Activated effector memory CD4-positive, alpha-beta T cell treated with Interleukin-2 at 50 U/mL for 16 hours (primary cell): ENCODE data around the gene STUM.
"Not testable (repeated sequence)": the region's sequence is repeated elsewhere in the genome, so short reads cannot be mapped to it uniquely, and the experiment has no call there.

Source experiments
- DNase-seq: peaks from one replicate; pipeline ENCODE4 v3.0.0-alpha.2; 2020

Gene STUM

GRCh38 chr1:226606311-226607267 is 58.0 kb downstream of the STUM start:
- DNase-seq = no peak

DNA sequence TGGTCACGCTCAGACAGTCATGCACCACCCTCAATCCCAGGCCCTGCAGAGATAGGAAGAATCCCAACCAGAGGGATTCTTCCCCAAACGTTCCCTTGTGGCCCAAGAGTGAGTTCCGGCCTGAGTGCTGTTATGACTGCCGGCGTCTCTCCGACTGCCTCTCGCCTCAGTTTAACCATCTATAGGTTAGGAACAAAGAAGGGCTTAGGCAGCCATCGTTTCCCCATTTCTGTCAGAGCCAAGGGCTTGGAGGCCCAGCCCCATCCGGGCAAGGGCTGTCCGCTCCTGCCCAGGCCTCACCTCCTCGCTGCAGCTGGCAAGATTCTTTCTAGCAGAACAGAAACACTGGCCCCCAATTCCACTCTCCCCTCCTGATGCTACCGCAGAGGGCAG is 58.7 kb downstream of the STUM start:
- DNase-seq = no peak

- no peak for DNase-seq
These were observed 59.3 kb downstream of the STUM start for GRCh38 chr1:226607821-226608220.

DNA sequence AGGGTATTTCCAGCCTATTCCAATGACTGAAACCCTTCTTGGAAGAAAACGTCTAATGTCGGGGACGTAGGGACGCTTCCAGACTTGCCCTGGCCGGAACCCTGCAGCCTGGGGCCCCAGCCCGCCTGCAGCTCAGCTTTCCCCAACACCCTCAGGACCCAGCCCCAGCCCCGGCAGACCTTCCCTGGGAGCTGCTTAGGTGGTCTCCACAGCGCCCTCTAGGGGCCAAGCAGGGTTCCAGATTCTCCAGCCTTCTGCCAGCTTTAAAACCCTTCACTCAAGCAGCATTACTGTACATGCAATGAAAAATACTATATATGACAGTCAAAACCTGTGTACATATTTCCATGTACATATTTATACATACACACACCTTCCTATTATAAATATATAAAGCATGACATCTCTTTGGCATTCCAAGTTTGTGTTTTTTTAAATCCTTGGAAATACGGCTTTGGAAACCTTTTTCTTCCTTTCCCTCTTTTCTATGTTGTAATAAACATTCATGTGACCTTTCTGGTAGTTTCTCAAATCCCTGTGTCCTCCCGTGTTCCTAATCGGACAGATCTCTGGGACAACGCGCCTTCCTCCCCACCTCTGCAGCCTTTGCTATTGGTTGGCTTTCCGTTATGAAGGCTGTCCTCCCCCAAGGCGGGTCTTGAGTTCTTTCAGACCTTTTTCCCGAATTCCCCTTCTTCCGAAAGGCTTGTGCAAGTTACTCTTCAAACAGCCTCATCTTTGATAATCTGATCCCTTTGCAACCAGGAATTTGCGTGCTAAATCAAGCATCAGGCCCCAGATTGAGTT is 60.3 kb downstream of the STUM start:
- peak; percentile 48 for DNase-seq

DNA sequence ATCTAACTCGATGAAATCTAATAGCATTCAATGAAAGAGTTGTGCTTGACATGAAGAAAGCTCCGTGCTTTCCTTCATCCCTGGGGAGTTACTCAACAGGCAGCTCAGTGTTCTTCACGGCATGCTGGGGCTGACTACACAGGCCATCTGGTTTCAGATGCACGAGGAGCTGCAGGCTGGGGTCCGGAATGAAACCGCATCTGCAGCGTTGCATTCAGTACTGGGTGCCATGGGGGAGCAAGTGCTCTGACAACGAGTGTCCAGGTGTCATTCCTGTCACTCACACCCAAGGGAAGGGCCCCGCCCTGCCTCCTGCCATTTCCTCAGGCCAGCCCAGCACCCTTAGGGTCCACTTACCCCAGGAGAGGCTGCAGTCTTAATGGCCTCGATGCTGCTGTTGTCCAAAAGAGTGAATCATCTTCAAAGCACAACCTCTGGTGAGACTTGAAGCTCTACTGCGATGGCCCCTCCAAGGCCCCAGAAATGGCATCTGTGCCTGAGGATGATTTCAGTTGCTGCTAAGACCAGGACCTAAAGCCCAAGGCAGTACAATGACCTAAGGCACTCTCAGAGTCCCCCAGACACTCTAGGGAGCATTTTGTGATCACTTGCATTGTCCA is 61.4 kb downstream of the STUM start:
- no peak for DNase-seq

DNA sequence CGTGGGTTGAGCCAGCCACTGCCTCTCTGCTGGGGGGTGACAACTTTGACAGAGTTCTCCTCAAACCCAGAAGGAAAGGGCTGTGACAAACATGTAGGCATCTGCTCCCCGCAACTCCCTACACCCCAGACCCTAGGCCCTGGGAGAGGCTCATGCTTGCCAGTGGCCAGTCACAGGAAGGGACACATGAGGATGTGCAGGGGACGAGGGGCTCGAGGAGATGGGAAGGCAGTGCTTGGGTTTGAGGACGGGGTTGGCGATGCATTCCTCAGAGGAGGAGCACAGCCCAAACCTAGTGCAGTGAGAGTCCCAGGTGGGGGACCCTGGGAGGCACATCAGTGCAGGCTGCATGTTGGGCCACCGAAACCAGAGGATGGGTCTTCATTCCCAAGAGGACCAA is 62.1 kb downstream of the STUM start:
- DNase-seq = no peak

GRCh38 chr1:226611301-226611700 is 62.7 kb downstream of the STUM start:
- DNase-seq = no peak

DNA sequence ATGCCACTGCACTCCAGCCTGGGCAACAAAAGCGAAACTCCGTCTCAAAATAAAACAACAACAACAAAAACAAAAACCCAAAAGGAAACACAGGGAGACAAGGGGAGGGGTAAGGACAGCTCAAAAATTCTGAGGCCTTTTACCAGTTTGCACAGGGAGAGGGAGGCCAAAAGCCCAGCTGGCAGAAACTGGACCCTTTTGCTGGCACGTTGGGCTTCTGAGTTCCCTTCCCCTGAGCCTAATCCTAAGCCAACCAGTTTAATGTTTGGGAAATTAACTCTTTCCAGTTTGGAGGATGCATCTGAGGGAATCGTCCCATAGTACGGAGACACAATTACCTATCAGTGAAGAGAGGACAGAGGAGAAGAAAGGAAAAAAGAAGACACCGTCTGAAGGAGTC is 63.4 kb downstream of the STUM start:
- DNase-seq = not testable (repeated sequence)

DNA sequence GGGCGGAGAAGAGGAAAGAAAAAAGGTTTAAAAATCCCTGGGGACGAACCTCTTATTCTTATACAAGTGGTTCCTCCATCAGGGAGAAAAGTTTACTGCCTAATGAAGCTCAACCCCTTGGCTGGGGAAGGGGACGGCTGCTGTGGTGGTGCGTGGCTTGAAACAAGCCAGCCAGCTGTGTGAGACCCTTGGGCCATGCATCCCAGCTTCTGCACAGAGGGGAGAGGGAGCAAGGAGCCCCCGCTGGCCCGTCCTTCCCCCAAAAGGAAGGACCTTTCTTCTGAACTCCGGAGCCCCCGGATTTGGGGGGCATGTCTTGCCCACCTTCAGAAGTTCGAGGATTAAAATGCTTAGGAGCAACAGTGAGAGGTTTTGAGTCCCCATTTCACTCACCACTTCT is 67.3 kb downstream of the STUM start:
- no peak for DNase-seq

DNA sequence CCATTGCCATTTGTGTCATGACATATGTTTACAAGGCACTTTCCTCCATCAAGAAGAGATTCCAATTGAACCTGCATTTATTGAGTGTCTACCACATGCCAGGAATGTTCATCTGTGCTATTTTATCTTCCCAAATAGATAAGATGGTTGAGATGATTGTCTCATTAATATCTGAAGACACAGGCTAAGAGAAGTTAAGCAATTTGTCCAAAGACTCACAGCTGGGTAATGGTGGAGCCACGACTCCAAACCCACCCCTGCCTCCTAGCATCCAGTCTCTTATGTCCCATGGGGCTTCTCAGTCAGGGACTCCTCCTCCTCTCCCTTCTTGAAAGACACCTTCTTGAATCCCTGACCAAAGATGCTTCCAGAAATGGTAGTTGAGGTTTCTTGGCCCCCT is 68.1 kb downstream of the STUM start:
- no peak for DNase-seq

DNA sequence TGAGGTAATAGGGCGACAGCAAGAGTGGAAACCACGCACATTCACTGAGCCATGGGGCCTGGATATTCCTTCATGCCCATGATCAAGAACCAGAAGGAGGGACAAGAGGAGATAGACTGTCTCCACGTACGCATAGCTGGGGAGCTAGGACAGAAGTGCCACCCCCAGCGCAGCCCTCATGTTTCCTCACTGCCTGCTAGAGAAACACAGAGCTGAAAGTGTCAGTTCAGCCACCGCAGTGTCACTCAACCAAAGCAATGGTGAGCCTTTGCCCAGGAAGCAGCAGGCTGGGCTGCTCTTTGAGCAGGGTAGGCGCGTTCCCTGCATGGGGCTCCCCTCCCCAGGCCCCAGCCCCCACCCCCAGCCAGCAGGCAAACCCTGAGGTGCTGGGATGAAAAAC is 68.5 kb downstream of the STUM start:
- DNase-seq = no peak

GRCh38 chr1:226617719-226618118 is 69.2 kb downstream of the STUM start:
- DNase-seq = not testable (repeated sequence)

DNA sequence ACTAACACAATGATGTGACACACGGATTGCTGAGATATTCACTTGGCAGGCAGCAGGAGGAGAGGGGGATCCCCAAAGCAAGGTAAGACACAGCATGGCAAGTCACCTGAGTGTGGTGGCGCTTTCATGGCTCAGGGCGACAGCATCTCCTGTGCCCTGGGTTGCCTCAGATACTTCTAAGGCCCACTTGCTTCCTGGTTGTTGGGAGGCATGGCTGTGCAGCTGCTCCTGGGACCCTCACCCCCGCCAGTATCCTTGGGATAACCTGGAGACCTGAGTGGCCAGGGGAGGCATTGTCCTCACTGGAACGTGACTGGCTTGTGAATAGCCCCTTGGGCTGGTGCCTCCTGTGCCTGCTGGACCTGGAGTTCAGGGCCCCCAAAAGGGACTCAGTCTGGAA is 69.8 kb downstream of the STUM start:
- no peak for DNase-seq

- DNase-seq = no peak
These were observed 70.5 kb downstream of the STUM start for GRCh38 chr1:226619031-226619430.

DNA sequence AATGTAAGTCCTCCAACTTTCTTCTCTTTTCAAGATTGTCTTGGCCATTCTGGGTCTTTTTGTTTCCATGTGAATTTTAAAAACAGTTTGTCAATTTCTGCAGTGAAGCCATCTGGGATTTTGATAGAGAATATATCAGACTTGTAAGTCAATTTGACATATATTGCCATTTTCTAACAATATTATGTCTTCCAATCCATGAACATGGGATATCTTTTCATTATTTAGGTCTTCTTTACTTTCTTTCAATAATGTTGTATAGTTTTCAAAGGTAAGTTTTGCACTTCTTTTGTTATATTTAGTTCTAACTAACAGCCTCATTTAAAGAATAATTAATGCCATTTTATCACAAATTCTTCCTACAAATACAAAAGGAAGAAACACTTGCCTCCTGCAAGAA is 73.4 kb downstream of the STUM start:
- no peak for DNase-seq

- DNase-seq = no peak
These were observed 76.0 kb downstream of the STUM start for GRCh38 chr1:226624526-226624925.

- DNase-seq = no peak
These were observed 76.8 kb downstream of the STUM start for GRCh38 chr1:226625326-226625725.

DNA sequence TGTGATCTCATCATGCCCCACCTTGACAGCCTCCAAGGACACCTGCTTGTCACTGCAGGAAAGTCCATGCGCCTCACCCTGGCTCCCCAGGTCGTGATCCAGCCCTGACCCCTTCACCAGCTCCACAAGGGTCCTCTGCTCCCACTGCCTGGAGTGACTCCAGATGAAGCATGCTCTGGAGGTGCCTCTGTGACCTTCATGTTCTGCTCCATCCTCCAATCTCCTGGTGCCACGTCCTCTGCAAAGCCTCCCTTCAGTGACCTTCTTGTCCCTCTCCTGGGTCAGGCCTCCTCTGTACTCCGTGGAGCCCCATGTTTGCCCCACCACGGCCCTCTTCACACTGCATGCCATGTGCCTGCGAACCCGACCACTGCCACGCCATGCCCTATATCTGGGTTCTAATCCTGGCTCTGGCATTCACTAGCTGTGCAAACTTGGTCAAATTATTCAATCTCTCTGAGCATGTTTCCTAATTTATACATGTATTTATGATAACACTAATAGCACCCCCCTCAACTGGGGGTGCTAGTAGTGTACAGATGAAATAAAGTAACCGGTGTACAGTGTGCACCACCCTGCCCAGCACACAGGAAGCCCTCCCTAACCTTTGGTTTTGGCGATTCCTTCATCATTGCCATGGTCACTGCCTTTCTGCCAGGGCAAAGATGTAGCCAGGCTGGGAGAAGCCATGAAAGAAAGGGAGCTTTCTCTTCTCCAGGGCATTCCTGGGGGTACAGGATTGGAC is 77.4 kb downstream of the STUM start:
- DNase-seq = no peak

DNA sequence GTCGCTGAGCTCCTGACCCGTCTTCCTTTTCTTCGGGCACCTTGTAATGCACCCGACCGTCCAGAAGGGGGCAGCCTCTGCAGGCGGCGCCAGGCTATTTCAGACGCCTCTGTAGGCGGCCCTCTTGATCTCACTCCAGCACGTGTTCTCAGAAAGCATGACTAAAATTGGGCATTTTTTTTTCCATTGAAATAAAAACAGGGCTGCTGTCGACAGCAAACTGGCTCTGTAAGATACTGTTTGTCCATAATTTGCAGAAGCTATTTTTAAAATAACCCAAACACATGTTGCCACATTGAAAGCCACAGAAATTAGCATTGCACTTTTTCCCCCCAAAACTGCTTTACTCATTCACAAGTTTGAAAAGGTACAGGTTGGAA is 78.0 kb downstream of the STUM start:
- DNase-seq = peak; percentile 63

DNA sequence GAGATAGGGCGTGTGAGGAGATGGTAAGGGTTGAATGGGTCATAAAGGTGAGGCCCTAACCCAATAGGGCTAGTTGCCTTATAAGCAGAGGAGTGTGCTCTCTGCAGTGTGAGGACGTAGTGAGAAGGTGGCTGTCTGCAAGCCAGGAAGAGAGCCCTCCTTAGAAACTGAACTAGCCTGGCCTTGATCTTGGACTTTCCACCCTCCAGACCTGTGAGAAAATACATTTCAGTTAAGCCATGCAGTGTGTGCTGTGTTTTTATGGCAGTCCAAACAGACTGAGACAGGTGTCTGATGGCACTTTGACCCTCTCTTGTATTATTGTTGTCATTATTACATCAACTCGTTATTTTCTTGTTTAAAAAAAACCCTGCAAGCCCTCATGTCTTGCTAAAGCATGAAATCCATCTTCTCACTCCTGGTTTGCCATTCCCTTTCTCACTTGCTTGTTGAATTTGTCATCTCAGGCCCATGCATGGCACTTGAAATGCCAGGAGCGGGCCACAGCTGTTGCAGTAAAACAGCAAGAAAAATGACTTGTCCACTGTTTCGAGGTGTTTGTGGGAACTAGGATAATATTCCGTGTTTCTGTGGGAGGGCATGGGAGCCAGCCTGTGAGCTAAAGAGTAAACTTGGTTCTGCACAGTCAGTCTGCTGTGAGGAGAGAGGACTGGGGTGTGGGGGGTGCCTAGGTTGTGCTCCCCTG is 78.6 kb downstream of the STUM start:
- no peak for DNase-seq

DNA sequence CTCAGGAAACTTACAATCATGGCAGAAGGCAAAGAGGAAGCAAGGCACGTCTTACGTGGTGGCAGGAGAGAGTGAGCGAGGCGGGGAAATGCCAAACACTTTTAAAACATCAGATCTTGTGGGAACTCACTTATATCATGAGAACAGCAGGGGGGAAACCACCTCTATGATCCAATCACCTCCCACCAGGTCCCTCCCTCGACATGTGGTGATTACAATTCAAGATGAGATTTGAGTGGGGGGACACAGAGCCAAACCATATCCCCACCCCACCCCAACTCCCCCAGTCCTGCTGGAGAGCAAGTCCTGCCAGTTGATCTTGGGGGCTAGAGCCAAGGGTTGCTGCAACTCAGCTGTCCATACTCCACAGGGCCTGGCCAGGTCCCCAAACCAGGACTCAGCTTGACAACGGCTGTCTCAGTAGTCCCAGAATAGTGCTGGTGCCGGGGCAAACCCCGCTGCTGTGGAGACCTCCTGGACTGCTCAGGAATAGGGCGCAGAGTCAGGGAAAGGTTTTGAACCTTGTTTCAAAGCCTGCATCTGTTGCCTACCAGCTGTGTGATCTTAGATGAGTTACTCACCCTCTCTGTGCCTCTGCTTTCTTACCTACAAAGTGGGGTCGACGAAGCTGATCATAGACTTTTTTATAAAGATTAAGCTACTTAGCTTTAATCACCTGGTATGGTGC is 79.5 kb downstream of the STUM start:
- DNase-seq = no peak
